ENCODE data around the gene SEL1L. TPM values are rescaled to one million over a fixed set of nuclear protein-coding genes. Genes with fewer than 3 reads are reported as not detected.
"Not testable (repeated sequence)": the region's sequence is repeated elsewhere in the genome, so short reads cannot be mapped to it uniquely, and the experiment has no call there.

SEL1L gene
- total and polyA plus RNA-seq, 2 donors (not counting 3 experiments of a cell fraction or from before 2014, with no cell fraction given): 15.0 to 95.0 TPM

DNA sequence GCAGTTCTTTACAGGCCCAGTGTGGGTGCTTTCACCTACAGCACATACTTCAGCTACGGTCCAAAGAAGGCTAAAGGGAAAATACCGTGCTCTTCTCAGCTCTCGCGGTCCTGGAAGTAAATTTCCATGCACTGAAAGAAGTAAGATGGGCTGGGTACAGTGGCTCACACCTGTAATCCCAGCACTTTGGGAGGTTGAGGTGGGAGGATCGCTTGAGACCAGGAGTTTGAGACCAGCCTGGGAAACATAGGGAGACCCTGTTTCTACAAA is 63.2 kb downstream of the SEL1L start:
- dilution Hi-C loops (cut with MboI; ENCODE audit: extremely low pct_ligation_motif_present, low sequenced_read_pairs); FAIRE-seq; DNase-seq (ENCODE audit: low read depth, low spot score); H3K9me1 ChIP-seq (replicated peaks; ENCODE audit: control insufficient read depth, extremely low read depth, insufficient read depth, low read length); H3K4me1 ChIP-seq (ENCODE audit: control insufficient read depth, extremely low read depth, insufficient read depth, low read length); H3K27ac ChIP-seq (ENCODE audit: insufficient read depth, low read depth, low read length); intact Hi-C loops (cut with micrococcal nuclease); H3K4me3 ChIP-seq (replicated peaks in 1 of 3; ENCODE audit: insufficient read depth in 1 of 3, low read depth in 1 of 3, low read length in 3 of 3); H3K27me3 ChIP-seq (ENCODE audit: control insufficient read depth in 2 of 2, insufficient read depth in 2 of 2, low read length in 2 of 2); H3K9me3 ChIP-seq (replicated peaks; ENCODE audit: control insufficient read depth, insufficient read depth, low read length); H3K4me2 ChIP-seq (ENCODE audit: insufficient read depth, low read length); H4K20me1 ChIP-seq (replicated peaks; ENCODE audit: control insufficient read depth, extremely low read depth, insufficient read depth, low read length); H3K79me2 ChIP-seq (ENCODE audit: control insufficient read depth, insufficient read depth, low read length); H3K9ac ChIP-seq (replicated peaks; ENCODE audit: extremely low read depth, insufficient read depth, low read length); BruUV-seq (replicated peaks); H3K36me3 ChIP-seq (ENCODE audit: control insufficient read depth in 2 of 2, extremely low read depth in 1 of 2, insufficient read depth in 2 of 2, low read length in 2 of 2); H2AFZ ChIP-seq (ENCODE audit: low read depth, low read length); POLR2A ChIA-PET: not testable (repeated sequence)
- CTCF ChIA-PET: interaction anchor here (0.7 to 1.3 kb wide), 3 partner anchors 15 to 21 kb away, joined by 3 read pairs; no protein-coding TSS in a partner anchor

DNA sequence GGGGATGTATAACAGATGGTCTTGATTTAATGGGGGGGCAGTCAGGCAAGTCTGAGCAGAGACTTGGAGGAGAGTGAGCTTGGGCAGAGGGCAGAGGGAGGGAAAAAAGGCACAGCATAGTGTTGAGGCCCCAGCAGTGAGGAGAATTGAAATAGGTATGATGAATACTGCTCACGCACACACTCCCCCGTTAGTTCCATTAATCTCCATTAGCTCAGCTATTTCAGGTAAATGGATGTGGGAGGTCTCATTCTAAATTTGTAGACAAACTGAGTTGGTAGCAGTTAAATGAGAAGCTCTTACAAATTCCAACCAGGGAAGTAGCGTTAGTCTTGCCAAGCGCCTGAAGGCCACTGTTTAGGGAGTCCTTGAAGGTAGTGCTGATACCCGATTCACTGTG is 66.8 kb downstream of the SEL1L start:
- no peak overlapping the region for H3K4me2 ChIP-seq (ENCODE audit: insufficient read depth, low read length)
- H3K9ac ChIP-seq (replicated peaks; ENCODE audit: extremely low read depth, insufficient read depth, low read length): no peak overlapping the region
- no TSS peak for BruUV-seq (replicated peaks)
- H3K79me2 ChIP-seq (ENCODE audit: control insufficient read depth, insufficient read depth, low read length): no peaks in the 10 kb centered on the region
- no peaks in the 10 kb centered on the region for H3K27me3 ChIP-seq (ENCODE audit: control insufficient read depth in 2 of 2, insufficient read depth in 2 of 2, low read length in 2 of 2)
- no peak overlapping the region for H2AFZ ChIP-seq (ENCODE audit: low read depth, low read length)
- dilution Hi-C loops (cut with MboI; ENCODE audit: extremely low pct_ligation_motif_present, low sequenced_read_pairs) (no loop called here), intact Hi-C loops (cut with micrococcal nuclease) (no loop called here)
- TF ChIP-seq POLR2A (IDR thresholded peaks at IDR 0.05; ENCODE audit: low read depth, low read length): no peak
- TF ChIP-seq MYC (IDR thresholded peaks at IDR 0.05; ENCODE audit: low read depth, low read length): no peak
- TF ChIP-seq GATA2 (IDR thresholded peaks at IDR 0.05; ENCODE audit: insufficient read depth, insufficient read length, low read depth, low read length): no peak
- TF ChIP-seq POLR2AphosphoS5 (IDR thresholded peaks at IDR 0.05; ENCODE audit: insufficient read depth, low read depth, low read length): no peak
- TF ChIP-seq JUN (IDR thresholded peaks at IDR 0.05; ENCODE audit: borderline replicate concordance, insufficient read depth, insufficient read length, low read depth): no peak
- no peak for TF ChIP-seq MAX (IDR thresholded peaks at IDR 0.05; ENCODE audit: insufficient read depth, insufficient read length)
- no peak for TF ChIP-seq EZH2 (IDR thresholded peaks at IDR 0.05; ENCODE audit: borderline replicate concordance, low read depth, low read length, severe bottlenecking)
- H3K9me3 ChIP-seq (replicated peaks; ENCODE audit: control insufficient read depth, insufficient read depth, low read length): no peaks in the 10 kb centered on the region
- ChIA-PET CTCF (interaction anchor here (1.1 to 4.1 kb wide), 3 partner anchors 11 to 196 kb away, joined by 4 to 75 read pairs (median 4); no protein-coding TSS in a partner anchor), POLR2A (no interaction called here)
- FAIRE-seq (no peak), DNase-seq (ENCODE audit: low read depth, low spot score) (no peak)
- H3K4me3 ChIP-seq (replicated peaks in 1 of 3; ENCODE audit: insufficient read depth in 1 of 3, low read depth in 1 of 3, low read length in 3 of 3): no peak overlapping the region
- H3K36me3 ChIP-seq (ENCODE audit: control insufficient read depth in 2 of 2, extremely low read depth in 1 of 2, insufficient read depth in 2 of 2, low read length in 2 of 2): no peaks in the 10 kb centered on the region
- H4K20me1 ChIP-seq (replicated peaks; ENCODE audit: control insufficient read depth, extremely low read depth, insufficient read depth, low read length): no peaks in the 10 kb centered on the region
- no peaks in the 10 kb centered on the region for H3K9me1 ChIP-seq (replicated peaks; ENCODE audit: control insufficient read depth, extremely low read depth, insufficient read depth, low read length)
- no peaks in the 10 kb centered on the region for H3K4me1 ChIP-seq (ENCODE audit: control insufficient read depth, extremely low read depth, insufficient read depth, low read length)
- H3K27ac ChIP-seq (ENCODE audit: insufficient read depth, low read depth, low read length): no peak overlapping the region

Measured in endothelial cell of umbilical vein (primary cell).